Stomach (tissue), 4 donors: ENCODE data around the gene TP53TG5.

ENCODE experiments used
- POLR2A ChIP-seq, 4 donors: fragments of 450-650 bp; IDR thresholded peaks; one replicate each; pipeline ENCODE4 v1.6.1; 2016; ENCODE audit warnings: antibody characterized with exemption in 4 of 4, control low read depth in 2 of 4, mild to moderate bottlenecking in 1 of 4, moderate library complexity in 1 of 4
- POLR2AphosphoS5 ChIP-seq, 3 donors: sonication (generic); formaldehyde crosslinking; IDR thresholded peaks; one replicate each; pipeline ENCODE4 v1.6.1; 2016; ENCODE audit warnings: antibody characterized with exemption in 3 of 3
- TF ChIP-seq, protein P1 (sequence below), 7 experiments: fragments of 450-650 bp in 4 of 7; fragments of 200-600 bp in 3 of 7; sonication (generic) in 3 of 7; IDR thresholded peaks; one replicate each; pipeline ENCODE4 v1.5.1; 2016 to 2019; ENCODE audit warnings: antibody characterized with exemption in 7 of 7, control low read depth in 2 of 7, mild to moderate bottlenecking in 1 of 7

DNA sequence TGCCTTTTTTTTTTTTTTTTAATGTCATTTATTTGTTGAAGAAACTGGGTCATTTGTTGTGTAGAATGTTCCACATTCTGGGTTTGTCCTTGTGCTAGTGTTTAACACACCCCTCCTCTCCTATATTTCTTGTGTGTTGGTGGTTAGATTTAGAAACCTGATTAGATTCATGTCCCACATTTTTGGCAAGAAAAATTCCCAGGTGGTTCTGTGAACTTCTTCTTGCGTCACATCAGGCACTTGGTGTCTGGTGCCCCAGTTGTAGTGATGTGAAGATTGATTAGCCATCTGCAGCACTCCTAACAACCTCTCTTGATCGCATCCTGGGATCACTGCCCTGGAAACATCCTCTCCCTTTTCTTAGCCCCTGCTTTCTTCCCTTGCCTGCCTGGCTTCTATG lies 45.6 kb upstream of the TP53TG5 start:
- TF ChIP-seq, protein P1, sequence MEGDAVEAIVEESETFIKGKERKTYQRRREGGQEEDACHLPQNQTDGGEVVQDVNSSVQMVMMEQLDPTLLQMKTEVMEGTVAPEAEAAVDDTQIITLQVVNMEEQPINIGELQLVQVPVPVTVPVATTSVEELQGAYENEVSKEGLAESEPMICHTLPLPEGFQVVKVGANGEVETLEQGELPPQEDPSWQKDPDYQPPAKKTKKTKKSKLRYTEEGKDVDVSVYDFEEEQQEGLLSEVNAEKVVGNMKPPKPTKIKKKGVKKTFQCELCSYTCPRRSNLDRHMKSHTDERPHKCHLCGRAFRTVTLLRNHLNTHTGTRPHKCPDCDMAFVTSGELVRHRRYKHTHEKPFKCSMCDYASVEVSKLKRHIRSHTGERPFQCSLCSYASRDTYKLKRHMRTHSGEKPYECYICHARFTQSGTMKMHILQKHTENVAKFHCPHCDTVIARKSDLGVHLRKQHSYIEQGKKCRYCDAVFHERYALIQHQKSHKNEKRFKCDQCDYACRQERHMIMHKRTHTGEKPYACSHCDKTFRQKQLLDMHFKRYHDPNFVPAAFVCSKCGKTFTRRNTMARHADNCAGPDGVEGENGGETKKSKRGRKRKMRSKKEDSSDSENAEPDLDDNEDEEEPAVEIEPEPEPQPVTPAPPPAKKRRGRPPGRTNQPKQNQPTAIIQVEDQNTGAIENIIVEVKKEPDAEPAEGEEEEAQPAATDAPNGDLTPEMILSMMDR (IDR thresholded peaks at IDR 0.05): no peak
- TF ChIP-seq POLR2AphosphoS5 (IDR thresholded peaks at IDR 0.05): no peak
- TF ChIP-seq POLR2A (IDR thresholded peaks at IDR 0.05): no peak
